A549 (cell line): Measurements from ENCODE around the gene GGA1. TPM values are rescaled to one million over a fixed set of nuclear protein-coding genes. Genes with fewer than 3 reads are reported as not detected.
"Not testable (repeated sequence)": the region's sequence is repeated elsewhere in the genome, so short reads cannot be mapped to it uniquely, and the experiment has no call there.

Source experiments
- ATAC-seq, 2 experiments: fragments of 200-7000 bp in 1 of 2; fragments of >200 bp in 1 of 2; cut with Nextera tagmentation in 1 of 2; cut with Tn5 transposase in 1 of 2; 3 replicates each; pipeline versions ENCODE4 v1.8.0 to v1.9.1; 2018 to 2020; ENCODE audit warnings: mild to moderate bottlenecking in 1 of 2, moderate library complexity in 1 of 2
- CTCF ChIA-PET: fragments of 300-600 bp; sonication (Branson Sonifier 250); formaldehyde crosslinking; extraction: SDS; loops from one replicate; lab custom pipeline; 2021; ENCODE audit warnings: antibody characterized with exemption, inconsistent platforms; lab: Yijun Ruan, JAX
- POLR2A ChIA-PET: fragments of 350-600 bp; formaldehyde crosslinking; extraction: SDS; loops from one replicate; lab custom pipeline; 2021; ENCODE audit warnings: antibody characterized with exemption, inconsistent platforms; lab: Yijun Ruan, JAX
- DNase-seq, 2 experiments: peaks; one replicate each; pipeline versions ENCODE4 v3.0.0 to v3.0.0-alpha.2; 2011 to 2016; ENCODE audit warnings: low read depth in 1 of 2, low spot score in 1 of 2
- FAIRE-seq: peaks from 2 replicates; lab custom pipeline; 2011; peaks lifted over from hg19 to GRCh38; lab: Jason Lieb, UNC
- H3K27ac ChIP-seq, 2 experiments: fragments of >200 bp; sonication (Bioruptor Twin); formaldehyde crosslinking; 3 replicates each; pipeline ENCODE4 v1.5.1; 2016 to 2017
- H3K4me1 ChIP-seq: fragments of >200 bp; sonication (Bioruptor Twin); formaldehyde crosslinking; 3 replicates; pipeline ENCODE4 v1.6.1; 2016
- H3K4me2 ChIP-seq: fragments of >200 bp; sonication (Bioruptor Twin); formaldehyde crosslinking; 3 replicates; pipeline ENCODE4 v1.6.1; 2016
- H3K4me3 ChIP-seq: fragments of >200 bp; sonication (Bioruptor Twin); formaldehyde crosslinking; 3 replicates; pipeline ENCODE4 v1.5.1; 2016
- H3K9me3 ChIP-seq: fragments of >200 bp; sonication (Bioruptor Twin); formaldehyde crosslinking; 3 replicates; pipeline ENCODE4 v1.6.1; 2016
- BHLHE40 ChIP-seq: IDR thresholded peaks from 2 replicates; pipeline ENCODE4 v1.6.1; 2012; ENCODE audit warnings: low read depth, low read length, inconsistent platforms
- EHF ChIP-seq: fragments of 250-450 bp; sonication (Bioruptor Pico); IDR thresholded peaks from 2 replicates; pipeline ENCODE4 v1.5.0; 2020; ENCODE audit warnings: mild to moderate bottlenecking
- FOSL2 ChIP-seq, 2 experiments: fragments of 450-650 bp in 1 of 2; fragments of >200 bp in 1 of 2; sonication (Bioruptor Twin) in 1 of 2; formaldehyde crosslinking; IDR thresholded peaks; 2 replicates each; pipeline versions ENCODE4 v1.5.0 to v1.6.1; 2016 to 2020; ENCODE audit warnings: mild to moderate bottlenecking in 1 of 2, moderate library complexity in 1 of 2
- FOXS1 ChIP-seq: fragments of 250-450 bp; sonication (Bioruptor Pico); IDR thresholded peaks from 2 replicates; pipeline ENCODE4 v1.5.0; 2020; ENCODE audit warnings: mild to moderate bottlenecking, moderate library complexity
- HDAC2 ChIP-seq: fragments of 200-600 bp; sonication (generic); IDR thresholded peaks from 2 replicates; pipeline ENCODE4 v1.6.1; 2016
- HOXA7 ChIP-seq: fragments of 250-450 bp; sonication (Bioruptor Pico); IDR thresholded peaks from 2 replicates; pipeline ENCODE4 v1.5.0; 2020; ENCODE audit warnings: mild to moderate bottlenecking, moderate library complexity
- HOXB5 ChIP-seq: fragments of 250-450 bp; sonication (Bioruptor Pico); IDR thresholded peaks from 2 replicates; pipeline ENCODE4 v1.5.0; 2020; ENCODE audit warnings: mild to moderate bottlenecking, moderate library complexity
- KDM5A ChIP-seq: fragments of 200-600 bp; sonication (generic); IDR thresholded peaks from 2 replicates; pipeline ENCODE4 v1.6.1; 2016; ENCODE audit warnings: antibody characterized with exemption, mild to moderate bottlenecking
- NFE2L2 ChIP-seq: fragments of 150-350 bp; conservative IDR thresholded peaks from 2 replicates; pipeline ENCODE4 v1.6.1; 2014; ENCODE audit warnings: low read length
- NR3C1 ChIP-seq: fragments of >200 bp; sonication (Bioruptor Twin); formaldehyde crosslinking; IDR thresholded peaks from 3 replicates; pipeline ENCODE4 v1.6.1; 2017
- REST ChIP-seq: fragments of 200-600 bp; sonication (generic); IDR thresholded peaks from 2 replicates; pipeline ENCODE4 v1.6.1; 2016; ENCODE audit warnings: antibody characterized with exemption, mild to moderate bottlenecking, moderate library complexity
- RFX5 ChIP-seq: fragments of 450-650 bp; IDR thresholded peaks from 2 replicates; pipeline ENCODE4 v1.7.1; 2014; ENCODE audit warnings: antibody characterized with exemption, mild to moderate bottlenecking, moderate library complexity
- TFCP2L1 ChIP-seq: fragments of 250-450 bp; sonication (Bioruptor Pico); IDR thresholded peaks from 2 replicates; pipeline ENCODE4 v1.5.0; 2021; ENCODE audit warnings: mild to moderate bottlenecking
- ZC3H11A ChIP-seq: fragments of 450-650 bp; IDR thresholded peaks from 2 replicates; pipeline ENCODE4 v1.6.1; 2014; ENCODE audit warnings: antibody characterized with exemption, mild to moderate bottlenecking
- ZNF302 ChIP-seq: fragments of 250-450 bp; sonication (Bioruptor Pico); IDR thresholded peaks from 2 replicates; pipeline ENCODE4 v1.9.0; 2021; ENCODE audit warnings: inconsistent platforms, mild to moderate bottlenecking, moderate library complexity
- WGBS: methylation state at CpG from one replicate; pipeline ENCODE4 v1.1.6; 2017; ENCODE audit errors: missing lambda C conversion rate; 5-methylcytosine and 5-hydroxymethylcytosine counted together
- polyA plus RNA-seq, 4 experiments: library from polyadenylated mRNA; depleted of rRNA in 3 of 4; stranded (reverse); fragments of >200 nt; fragmentation: RNase III in 1 of 4; extraction: RNeasy Plus Mini Kit Qiagen cat#74134 plus additional on column Dnase treatment in 1 of 4; gene quantifications; 2 replicates in 3 of 4; 3 replicates in 1 of 4; pipeline ENCODE4 v1.2.3, GENCODE V29; 2011 to 2017
- TF ChIP-seq, protein P1 (sequence below): fragments of 450-650 bp; IDR thresholded peaks from 2 replicates; pipeline ENCODE4 v1.6.1; 2014; ENCODE audit warnings: antibody characterized with exemption

The GGA1 gene
- polyA plus RNA-seq, 2 of the 4 experiments (the other 2 are of a cell fraction): 22.0 to 26.1 TPM

- ChIA-PET POLR2A (interaction anchor here (0.6 to 2.7 kb wide), 4 partner anchors 18 to 68 kb away, joined by 3 to 23 read pairs (median 6); no protein-coding TSS in a partner anchor), CTCF (interaction anchor here (0.5 to 4.2 kb wide), 11 partner anchors 9 to 69 kb away, joined by 3 to 39 read pairs (median 3); no protein-coding TSS in a partner anchor)
- H3K9me3 ChIP-seq: no peaks in the 10 kb centered on the region
- peak overlapping the region; percentile 76 for H3K4me3 ChIP-seq
- peak; percentile 6 to 10; a peak in 3 of 6 replicates for ATAC-seq
- FAIRE-seq: no peak
- peak in 1 of 2 experiments; percentile 36 for DNase-seq
- H3K4me1 ChIP-seq: peaks cover 9% of the 10 kb centered on the region; the same call in 2 of the 3 replicates
- H3K27ac ChIP-seq: peak overlapping the region; percentile 91 to 97
- H3K4me2 ChIP-seq: peak overlapping the region; percentile 95
- WGBS: 29% methylated on average over 16 of the region's 26 CpGs
- TF ChIP-seq HOXA7 (CRISPR knock-in tag): no peak
Measured at GRCh38 chr22:37609240-37610152, 862 bp downstream of the GGA1 start.

GRCh38 chr22:37610153-37610475 lies 1.5 kb downstream of the GGA1 start:
- peak overlapping the region; percentile 91 to 97; a peak in 5 of 6 replicates for H3K27ac ChIP-seq
- ChIA-PET CTCF (interaction anchor here (0.9 to 1.6 kb wide), 6 partner anchors 9 to 33 kb away, joined by 3 to 8 read pairs (median 3); no protein-coding TSS in a partner anchor), POLR2A (interaction anchor here (2.7 kb wide), 1 partner anchor 18 kb away, joined by 23 read pairs; no protein-coding TSS in a partner anchor)
- H3K4me2 ChIP-seq: peak overlapping the region; percentile 95
- H3K9me3 ChIP-seq, H3K4me1 ChIP-seq, ATAC-seq, DNase-seq, FAIRE-seq: not testable (repeated sequence)
- peak overlapping the region; percentile 76; the same call in 2 of the 3 replicates for H3K4me3 ChIP-seq
- whole genome bisulfite sequencing: 93% methylated on average over 3 of the region's 3 CpGs

DNA sequence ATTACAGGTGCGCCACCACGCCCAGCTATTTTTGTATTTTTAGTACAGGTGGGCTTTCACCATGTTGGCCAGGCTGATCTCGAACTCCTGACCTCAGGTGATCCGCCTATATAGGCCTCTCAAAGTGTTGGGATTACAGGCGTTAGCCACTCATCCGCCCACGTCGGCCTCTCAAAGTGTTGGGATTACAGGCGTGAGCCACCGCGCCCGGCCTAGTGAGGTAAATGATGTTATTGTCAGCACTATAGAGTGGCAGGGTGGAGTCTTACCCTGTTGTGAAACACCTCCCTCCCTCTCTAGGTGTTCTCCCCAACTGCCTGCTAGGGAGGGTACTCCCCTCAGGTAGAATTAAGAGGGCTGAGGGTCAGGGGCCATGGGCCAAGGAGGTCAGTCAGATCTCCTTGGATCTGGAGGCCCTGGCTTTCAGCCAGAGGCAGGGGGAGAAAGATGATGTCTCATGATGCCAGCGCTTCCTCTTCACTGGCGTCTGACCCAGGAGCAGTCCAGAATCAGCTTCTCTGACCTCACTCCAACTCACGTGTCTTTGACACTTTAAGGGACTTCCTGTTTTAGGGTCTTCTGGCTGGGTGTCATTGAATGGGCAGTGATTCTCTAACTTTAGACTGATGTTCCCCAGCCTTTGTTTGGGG lies 2.0 kb downstream of the GGA1 start:
- Histone ChIP-seq H3K4me1 (peaks cover 9% of the 10 kb centered on the region; the same call in 2 of the 3 replicates), H3K27ac (no peak overlapping the region), H3K9me3 (no peaks in the 10 kb centered on the region), H3K4me3 (no peak overlapping the region), H3K4me2 (peak overlapping the region; percentile 95)
- ATAC-seq: no peak
- DNase-seq: no peak
- ChIA-PET CTCF (interaction anchor here (0.9 to 1.6 kb wide), 6 partner anchors 8 to 33 kb away, joined by 3 to 8 read pairs (median 3); no protein-coding TSS in a partner anchor), POLR2A (interaction anchor here (2.7 kb wide), 1 partner anchor 19 kb away, joined by 23 read pairs; no protein-coding TSS in a partner anchor)
- FAIRE-seq: no peak
- 91% methylated on average over 14 of the region's 15 CpGs for WGBS
- TF ChIP-seq BHLHE40: no peak
- TF ChIP-seq ZNF302 (CRISPR knock-in tag): no peak
- no peak for TF ChIP-seq TFCP2L1
- TF ChIP-seq ZC3H11A: no peak
- TF ChIP-seq NFE2L2: no peak
- TF ChIP-seq EHF (CRISPR knock-in tag): no peak
- no peak for TF ChIP-seq HOXB5 (CRISPR knock-in tag)
- no peak for TF ChIP-seq HDAC2
- no peak for TF ChIP-seq FOXS1 (CRISPR knock-in tag)
- TF ChIP-seq REST: no peak
- TF ChIP-seq, protein P1, sequence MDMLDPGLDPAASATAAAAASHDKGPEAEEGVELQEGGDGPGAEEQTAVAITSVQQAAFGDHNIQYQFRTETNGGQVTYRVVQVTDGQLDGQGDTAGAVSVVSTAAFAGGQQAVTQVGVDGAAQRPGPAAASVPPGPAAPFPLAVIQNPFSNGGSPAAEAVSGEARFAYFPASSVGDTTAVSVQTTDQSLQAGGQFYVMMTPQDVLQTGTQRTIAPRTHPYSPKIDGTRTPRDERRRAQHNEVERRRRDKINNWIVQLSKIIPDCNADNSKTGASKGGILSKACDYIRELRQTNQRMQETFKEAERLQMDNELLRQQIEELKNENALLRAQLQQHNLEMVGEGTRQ: no peak
- no peak for TF ChIP-seq NR3C1
- TF ChIP-seq RFX5: no peak
- TF ChIP-seq KDM5A: no peak
- no peak for TF ChIP-seq FOSL2 (IDR thresholded peaks at IDR 0.05)
- TF ChIP-seq FOSL2 (CRISPR knock-in tag; IDR thresholded peaks at IDR 0.05): no peak
